Effector memory CD4-positive, alpha-beta T cell (primary cell): ENCODE measurements around the gene CPZ.

Experiments used
- DNase-seq, 3 donors: peaks; one replicate each; pipeline ENCODE4 v3.0.0-alpha.2; 2020
- H3K27ac ChIP-seq: 2 replicates; pipeline ENCODE4 v1.7.0; 2013; ENCODE audit warnings: mild to moderate bottlenecking, low read length, moderate library complexity; ENCODE audit not compliant: insufficient read depth, poor library complexity, severe bottlenecking
- H3K27me3 ChIP-seq: replicated peaks from 2 replicates; pipeline ENCODE4 v1.7.0; 2013; ENCODE audit warnings: mild to moderate bottlenecking, low read length; ENCODE audit not compliant: insufficient read depth, control insufficient read depth, poor library complexity, severe bottlenecking
- H3K36me3 ChIP-seq: 2 replicates; pipeline ENCODE4 v1.7.0; 2013; ENCODE audit warnings: mild to moderate bottlenecking, low read length, moderate library complexity; ENCODE audit not compliant: control insufficient read depth, insufficient read depth
- H3K4me1 ChIP-seq: 2 replicates; pipeline ENCODE4 v1.7.0; 2013; ENCODE audit warnings: low read length, mild to moderate bottlenecking; ENCODE audit not compliant: control insufficient read depth, insufficient read depth, poor library complexity, severe bottlenecking
- H3K4me3 ChIP-seq: 2 replicates; pipeline ENCODE4 v1.7.0; 2013; ENCODE audit warnings: low read length, low read depth, mild to moderate bottlenecking; ENCODE audit not compliant: insufficient read depth, poor library complexity, severe bottlenecking
- H3K9me3 ChIP-seq: 2 replicates; pipeline ENCODE4 v1.7.0; 2013; ENCODE audit warnings: mild to moderate bottlenecking, low read length, moderate library complexity; ENCODE audit not compliant: control insufficient read depth

The CPZ gene

DNA sequence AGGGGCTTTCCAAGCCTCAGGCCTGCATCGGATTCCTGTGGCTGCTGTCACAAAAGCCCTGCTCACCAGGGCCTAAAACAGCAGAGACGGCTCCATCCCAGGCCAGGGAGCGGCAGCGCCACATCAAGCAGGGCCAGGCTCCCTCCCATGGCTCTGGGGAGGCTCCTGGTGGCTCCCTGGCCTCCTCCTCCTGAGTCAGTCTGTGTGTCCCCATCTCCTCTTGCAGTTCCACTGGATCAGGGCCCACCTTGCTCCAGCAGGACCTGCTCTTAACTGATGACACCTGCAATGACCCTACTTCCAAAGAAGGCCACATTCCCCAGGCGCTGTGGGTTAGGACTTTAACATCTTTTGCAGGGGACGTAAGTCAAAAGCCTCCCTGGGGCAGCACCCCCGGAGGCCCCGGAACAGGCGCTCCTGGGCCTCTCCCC is 51.9 kb downstream of the CPZ start:
- DNase-seq: no peak
- H3K27ac ChIP-seq: no peak overlapping the region
- H3K9me3 ChIP-seq: no peaks in the 10 kb centered on the region
- no peaks in the 10 kb centered on the region for H3K4me1 ChIP-seq
- no peak overlapping the region for H3K4me3 ChIP-seq
- H3K36me3 ChIP-seq: no peaks in the 10 kb centered on the region
- H3K27me3 ChIP-seq: no peaks in the 10 kb centered on the region

DNA sequence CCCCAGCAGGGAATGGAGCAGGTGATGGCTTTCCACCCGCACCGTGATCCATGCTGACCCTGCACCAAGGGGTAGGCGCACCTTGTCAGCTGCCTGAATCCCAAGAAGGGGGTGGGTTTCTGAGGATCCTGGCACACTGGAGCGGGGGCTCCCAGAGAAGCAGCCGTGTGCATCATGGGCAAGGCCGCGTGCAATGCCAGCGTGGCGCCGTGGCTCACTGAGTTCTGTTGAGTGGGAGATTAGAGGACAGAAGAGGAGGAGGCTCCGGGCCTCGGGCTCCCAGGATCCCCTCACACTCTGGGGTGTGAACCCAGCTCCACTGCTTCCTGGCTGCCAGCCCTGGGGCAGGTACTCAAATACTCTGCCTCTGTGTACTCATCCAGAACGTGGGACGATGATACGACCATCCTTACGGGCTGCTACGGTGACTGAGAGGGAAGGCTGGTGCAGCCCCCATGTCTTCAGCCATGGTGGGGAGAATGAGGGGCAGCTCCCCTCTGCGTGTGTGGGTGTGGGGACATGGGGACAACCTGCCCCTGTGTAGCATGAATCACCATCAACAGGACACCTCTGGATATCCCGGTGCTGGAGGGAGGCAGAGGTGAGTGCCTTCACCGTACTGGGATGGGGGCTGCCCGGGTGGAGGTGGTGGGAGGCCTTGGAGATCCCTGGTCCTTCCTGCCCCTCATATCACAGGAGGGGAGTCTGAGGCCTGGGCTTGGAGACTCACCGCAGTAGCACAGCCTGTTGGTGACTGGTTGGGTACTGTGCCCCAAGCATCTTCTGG is 52.6 kb downstream of the CPZ start:
- no peak for DNase-seq
- Histone ChIP-seq H3K4me1 (no peaks in the 10 kb centered on the region), H3K9me3 (no peaks in the 10 kb centered on the region), H3K36me3 (no peaks in the 10 kb centered on the region), H3K4me3 (no peak overlapping the region), H3K27ac (no peak overlapping the region), H3K27me3 (no peaks in the 10 kb centered on the region)

DNA sequence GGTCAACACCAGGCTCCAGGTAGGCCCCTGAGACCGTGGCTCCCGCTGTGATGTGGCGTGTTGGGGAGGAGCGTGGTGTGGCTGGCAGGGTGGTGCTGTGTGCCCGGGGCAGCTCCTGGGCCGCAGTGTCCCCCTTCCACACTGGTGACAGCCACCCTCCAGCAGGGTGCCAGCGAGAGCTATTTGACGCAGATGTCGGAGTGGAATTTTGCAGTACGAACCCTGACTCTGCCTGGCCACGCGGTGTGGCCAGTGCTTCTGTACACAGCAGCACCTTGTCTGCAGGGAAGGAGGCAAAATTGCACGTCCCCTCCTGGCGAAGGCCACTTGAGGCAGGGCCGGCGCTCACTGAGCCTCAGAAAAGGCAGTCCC is 53.2 kb downstream of the CPZ start:
- DNase-seq: no peak
- H3K4me1 ChIP-seq: no peaks in the 10 kb centered on the region
- no peak overlapping the region for H3K4me3 ChIP-seq
- no peaks in the 10 kb centered on the region for H3K9me3 ChIP-seq
- no peaks in the 10 kb centered on the region for H3K27me3 ChIP-seq
- no peak overlapping the region for H3K27ac ChIP-seq
- H3K36me3 ChIP-seq: no peaks in the 10 kb centered on the region

DNA sequence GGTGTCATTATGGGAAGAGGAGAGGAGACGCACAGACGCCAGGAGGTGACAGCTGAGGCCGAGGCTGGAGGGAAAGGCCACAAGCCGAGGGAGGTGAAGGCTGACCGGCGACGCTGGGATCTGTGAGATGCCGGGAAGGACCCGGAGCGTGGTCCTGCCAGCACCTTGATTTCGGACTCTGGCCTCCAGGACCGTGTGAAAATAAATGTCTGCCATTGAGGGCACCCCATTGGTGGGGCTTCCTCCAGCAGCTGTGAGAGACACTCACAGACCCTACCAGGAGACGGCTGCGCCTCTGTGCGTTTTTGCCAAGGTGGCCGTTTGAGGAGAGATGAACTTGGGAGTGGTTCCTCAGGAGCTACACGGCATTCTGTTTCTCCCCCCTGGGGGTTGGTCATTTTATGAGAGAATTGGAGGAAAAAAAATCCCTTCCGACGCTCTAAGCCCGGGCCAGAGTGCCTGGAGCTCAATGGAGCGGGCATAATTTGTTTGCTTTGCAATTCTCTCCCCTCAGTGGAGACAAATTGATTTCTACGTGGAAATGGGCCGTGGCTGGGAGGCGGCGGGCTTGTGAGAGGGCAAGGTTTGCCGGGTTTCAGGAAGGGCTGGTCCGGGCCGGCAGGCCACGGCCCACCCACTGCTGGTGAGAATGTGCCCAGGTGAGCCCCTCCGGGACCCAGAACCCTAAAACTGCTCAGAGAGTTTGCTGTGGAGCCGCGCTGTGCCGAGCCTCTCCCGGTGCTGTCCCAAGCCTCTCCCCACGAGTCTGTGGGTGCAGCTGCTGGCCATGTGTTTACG is 53.9 kb downstream of the CPZ start:
- Histone ChIP-seq H3K27me3 (no peaks in the 10 kb centered on the region), H3K4me1 (no peaks in the 10 kb centered on the region), H3K4me3 (no peak overlapping the region), H3K36me3 (no peaks in the 10 kb centered on the region), H3K27ac (no peak overlapping the region), H3K9me3 (no peaks in the 10 kb centered on the region)
- no peak for DNase-seq

DNA sequence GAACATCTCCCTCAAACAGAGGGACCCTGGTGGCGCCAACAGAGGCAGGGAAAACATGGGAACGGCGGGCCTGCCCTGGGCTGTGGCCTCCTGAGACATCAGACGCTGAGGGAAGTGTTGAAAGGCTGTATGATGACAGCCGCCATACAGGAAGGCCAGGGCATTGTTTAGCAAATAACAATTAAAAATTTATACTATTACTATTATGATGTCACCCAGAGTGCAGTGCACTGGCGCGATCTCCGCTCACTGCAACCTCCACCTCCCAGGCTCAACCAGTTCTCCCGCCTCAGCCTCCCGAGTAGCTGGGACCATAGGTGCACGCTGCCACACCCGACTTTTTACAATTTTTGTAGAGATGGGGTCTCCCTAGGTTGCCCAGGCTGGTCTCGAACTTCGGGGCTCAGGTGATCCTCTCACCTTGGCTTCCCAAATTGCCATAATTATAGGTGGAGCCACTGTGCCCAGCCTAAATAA is 54.6 kb downstream of the CPZ start:
- no peak overlapping the region for H3K27ac ChIP-seq
- DNase-seq: no peak
- H3K36me3 ChIP-seq: no peaks in the 10 kb centered on the region
- H3K4me3 ChIP-seq: no peak overlapping the region
- H3K9me3 ChIP-seq: no peaks in the 10 kb centered on the region
- H3K4me1 ChIP-seq: no peaks in the 10 kb centered on the region
- H3K27me3 ChIP-seq: no peaks in the 10 kb centered on the region

DNA sequence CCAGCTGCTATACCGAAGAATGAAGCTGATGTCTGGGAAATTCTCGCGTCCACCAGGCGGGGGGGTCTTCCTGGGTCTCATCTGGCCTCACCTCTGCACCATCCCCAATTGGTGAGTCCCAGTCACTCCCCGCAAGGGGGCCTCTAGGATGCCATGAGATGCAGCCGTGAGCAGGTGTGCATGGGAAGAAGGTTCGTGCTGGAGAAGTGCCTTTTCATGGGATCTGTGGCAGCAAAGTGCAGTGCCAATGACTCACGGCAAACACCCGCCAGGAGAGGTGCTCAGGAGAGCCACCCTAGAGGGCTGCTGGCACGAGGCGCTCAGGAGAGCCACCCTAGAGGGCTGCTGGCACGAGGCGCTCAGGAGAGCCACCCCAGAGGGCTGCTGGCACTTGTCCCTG is 55.1 kb downstream of the CPZ start:
- no peak for DNase-seq
- Histone ChIP-seq H3K9me3 (no peaks in the 10 kb centered on the region), H3K4me1 (no peaks in the 10 kb centered on the region), H3K27ac (no peak overlapping the region), H3K27me3 (no peaks in the 10 kb centered on the region), H3K36me3 (no peaks in the 10 kb centered on the region), H3K4me3 (no peak overlapping the region)

DNA sequence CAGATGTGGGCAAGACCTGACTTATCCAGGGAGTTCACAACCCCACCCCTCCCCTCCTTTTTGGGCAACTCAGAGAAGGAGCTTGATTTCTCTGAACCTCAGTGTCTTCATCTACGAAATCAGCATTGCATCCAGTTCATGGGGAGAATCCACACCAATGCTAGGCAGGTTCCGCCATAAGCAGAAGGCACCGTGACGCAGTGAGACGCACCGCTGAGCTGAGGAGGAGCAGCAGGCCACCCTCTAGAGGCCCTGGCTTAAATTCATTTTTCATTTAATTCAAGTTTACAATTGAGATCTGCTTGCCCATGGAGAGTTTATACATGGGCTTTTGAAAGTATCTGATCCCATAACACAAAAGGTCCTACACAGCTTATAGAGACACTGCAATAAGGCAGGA is 55.7 kb downstream of the CPZ start:
- Histone ChIP-seq H3K4me1 (no peaks in the 10 kb centered on the region), H3K27ac (no peak overlapping the region), H3K4me3 (no peak overlapping the region), H3K9me3 (no peaks in the 10 kb centered on the region), H3K27me3 (no peaks in the 10 kb centered on the region), H3K36me3 (no peaks in the 10 kb centered on the region)
- DNase-seq: no peak

DNA sequence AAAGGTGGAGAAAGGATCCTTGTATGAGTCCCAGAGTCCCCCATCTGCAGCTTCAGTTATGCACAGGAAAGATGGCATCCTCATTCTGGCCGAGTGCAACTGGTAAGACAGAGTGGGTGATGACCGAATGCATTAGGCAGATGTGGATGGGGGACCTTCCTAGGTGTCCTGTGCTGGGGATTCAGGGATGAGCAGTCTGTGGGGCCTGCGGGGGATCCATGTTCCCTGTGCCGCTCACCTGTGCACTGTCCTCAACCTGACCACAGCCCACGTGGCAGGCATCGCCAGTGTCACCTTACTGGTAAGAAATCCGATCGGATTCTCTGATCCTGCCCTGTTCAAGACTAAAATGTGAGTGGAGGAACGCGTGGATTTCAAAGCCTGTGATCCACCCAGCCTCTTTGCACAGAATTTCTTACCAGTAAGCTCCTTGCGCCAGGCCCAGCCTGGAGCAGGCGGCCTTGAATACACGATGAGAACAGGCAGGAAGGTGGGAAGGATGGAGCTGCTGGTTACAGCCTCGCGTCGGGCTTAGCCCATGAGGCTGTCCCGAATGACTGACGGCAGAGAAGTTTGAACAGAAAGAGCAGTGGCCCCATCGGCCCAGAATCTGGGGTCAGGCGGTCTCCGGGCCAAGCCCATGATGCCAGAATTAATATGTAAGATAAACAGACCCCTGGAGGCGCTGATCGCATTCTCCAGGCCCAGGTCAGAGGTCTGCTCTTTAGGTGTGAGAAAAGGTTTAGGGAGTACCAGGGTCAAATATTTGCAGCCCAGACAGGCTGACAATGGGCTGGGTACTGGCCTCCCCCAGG is 56.5 kb downstream of the CPZ start:
- Histone ChIP-seq H3K27ac (no peak overlapping the region), H3K36me3 (no peaks in the 10 kb centered on the region), H3K4me1 (no peaks in the 10 kb centered on the region), H3K27me3 (no peaks in the 10 kb centered on the region), H3K4me3 (no peak overlapping the region), H3K9me3 (no peaks in the 10 kb centered on the region)
- no peak for DNase-seq

DNA sequence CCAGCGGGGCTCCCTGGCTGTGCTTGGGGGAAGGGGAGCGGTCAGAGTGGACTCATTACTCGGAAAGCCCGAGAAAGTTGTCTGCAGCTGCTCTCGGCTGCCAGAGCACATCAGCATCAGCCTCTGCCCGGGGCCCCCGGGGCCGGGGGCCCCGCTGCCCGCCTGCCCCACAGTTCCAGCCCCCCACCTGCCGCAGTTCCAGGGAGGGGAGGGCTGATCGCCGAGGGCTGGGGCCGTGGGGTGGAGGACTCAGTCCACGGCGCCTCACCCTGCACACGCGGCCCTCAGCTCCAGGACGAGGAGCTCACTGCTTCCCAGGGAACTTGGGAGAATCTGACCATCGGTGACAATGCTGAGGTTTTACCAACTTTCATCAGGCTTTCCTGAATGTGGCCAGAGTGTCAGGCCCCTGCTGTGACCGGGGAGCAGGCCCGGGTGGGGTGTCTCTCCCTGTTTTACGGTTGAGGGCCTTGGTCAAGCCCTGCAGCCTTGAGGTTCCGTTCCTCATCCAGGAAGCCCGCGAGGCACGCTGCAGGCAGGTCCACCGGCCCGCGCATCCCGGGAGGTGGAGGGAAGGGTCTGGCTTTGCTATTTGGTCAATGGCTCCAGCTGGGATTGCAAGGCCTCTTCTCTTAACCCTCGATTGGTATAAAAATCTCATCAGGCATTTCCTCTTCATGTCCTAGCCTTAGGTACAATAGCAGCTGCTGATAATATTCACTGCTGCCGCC is 57.2 kb downstream of the CPZ start:
- Histone ChIP-seq H3K4me3 (no peak overlapping the region), H3K36me3 (no peaks in the 10 kb centered on the region), H3K27me3 (no peaks in the 10 kb centered on the region), H3K9me3 (no peaks in the 10 kb centered on the region), H3K4me1 (no peaks in the 10 kb centered on the region), H3K27ac (no peak overlapping the region)
- DNase-seq: no peak
